ENCODE data around the gene NKAIN2.
"Not testable (repeated sequence)": the region's sequence is repeated elsewhere in the genome, so short reads cannot be mapped to it uniquely, and the experiment has no call there.

NKAIN2 gene

DNA sequence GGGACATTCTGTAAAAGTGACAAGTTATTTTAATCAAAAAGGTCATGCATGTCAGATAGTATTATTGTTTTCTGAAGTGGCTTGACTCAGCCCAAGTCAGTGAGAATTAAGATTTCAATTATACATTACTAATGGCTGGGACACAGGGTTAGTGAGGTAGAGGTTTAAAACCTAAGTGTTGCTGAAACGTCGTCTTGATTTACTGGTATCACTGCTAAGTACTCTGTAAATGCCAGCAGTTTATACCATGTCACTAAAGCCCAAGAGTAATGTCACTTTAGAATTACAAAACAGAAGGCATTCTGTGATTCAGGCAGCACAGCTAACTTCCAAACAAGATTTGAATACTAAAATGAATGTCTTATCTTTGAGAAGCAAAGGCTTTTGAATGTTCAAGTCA is 176.6 kb downstream of the NKAIN2 start:
- DNase-seq = no peak

DNA sequence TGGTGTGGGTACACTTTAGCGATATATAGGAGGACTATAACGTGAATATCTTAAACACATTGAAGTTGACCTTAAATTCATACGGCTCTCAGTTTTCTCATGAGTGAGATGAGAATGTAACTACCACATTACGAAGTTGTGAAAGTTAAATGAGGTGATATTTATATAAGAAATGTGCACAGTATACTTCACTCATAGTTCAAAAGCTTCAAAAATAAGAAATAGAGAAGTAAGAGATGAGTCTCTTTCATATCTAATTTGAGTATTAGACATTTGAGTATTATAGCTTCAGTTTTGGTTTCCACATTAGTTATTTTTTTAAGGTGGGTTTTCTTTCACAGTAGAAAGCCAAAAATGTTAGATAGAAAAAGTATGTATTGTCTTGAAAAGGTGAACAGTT is 183.3 kb downstream of the NKAIN2 start:
- no peak for DNase-seq

DNA sequence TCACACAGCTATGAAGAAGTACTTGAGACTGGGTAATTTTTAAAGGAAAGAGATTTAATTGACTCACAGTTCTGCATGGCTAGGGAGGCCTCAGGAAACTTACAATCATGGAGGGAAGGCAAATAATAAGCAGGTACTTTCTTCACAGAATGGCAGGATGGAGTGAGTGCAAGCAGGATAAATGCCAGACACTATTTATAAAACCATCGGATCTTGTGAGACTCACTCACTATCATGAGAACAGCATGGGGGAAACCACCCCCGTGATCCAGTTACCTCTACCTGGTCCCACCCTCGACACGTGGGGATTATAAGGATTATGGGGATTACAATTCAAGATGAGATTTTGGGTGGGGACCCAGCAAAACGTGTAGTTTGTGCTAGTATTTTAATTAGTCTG is 186.3 kb downstream of the NKAIN2 start:
- not testable (repeated sequence) for DNase-seq

DNA sequence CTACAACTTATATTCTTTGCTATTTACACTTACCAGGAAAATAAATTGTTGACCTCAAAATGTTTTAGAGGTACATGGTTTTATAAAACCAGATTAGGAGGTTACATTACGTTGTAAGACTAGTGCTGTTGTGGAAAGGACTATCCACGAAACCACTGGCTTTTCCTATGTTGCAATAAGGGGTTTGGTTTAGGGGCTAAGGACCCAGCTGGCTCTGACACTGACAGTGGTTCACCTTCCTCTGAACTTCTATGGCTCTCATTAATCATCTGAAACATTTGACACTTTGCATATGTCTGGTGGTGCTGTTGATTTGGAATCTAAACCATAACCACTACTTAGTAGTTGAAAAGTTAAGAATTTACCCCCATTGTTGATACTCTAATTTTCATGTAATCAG is 186.7 kb downstream of the NKAIN2 start:
- no peak for DNase-seq

- DNase-seq = no peak
Observed at GRCh38 chr6:123994168-123994567, 190.5 kb downstream of the NKAIN2 start.

- no peak for DNase-seq
Observed at GRCh38 chr6:123994891-123995635, 191.4 kb downstream of the NKAIN2 start.

- no peak for DNase-seq
Observed at GRCh38 chr6:123997223-123997622, 193.6 kb downstream of the NKAIN2 start.

GRCh38 chr6:124002377-124003081 is 198.9 kb downstream of the NKAIN2 start:
- DNase-seq = no peak

- DNase-seq = no peak
Observed at GRCh38 chr6:124007266-124007665, 203.6 kb downstream of the NKAIN2 start.

GRCh38 chr6:124008000-124008987 is 204.6 kb downstream of the NKAIN2 start:
- DNase-seq = no peak

DNA sequence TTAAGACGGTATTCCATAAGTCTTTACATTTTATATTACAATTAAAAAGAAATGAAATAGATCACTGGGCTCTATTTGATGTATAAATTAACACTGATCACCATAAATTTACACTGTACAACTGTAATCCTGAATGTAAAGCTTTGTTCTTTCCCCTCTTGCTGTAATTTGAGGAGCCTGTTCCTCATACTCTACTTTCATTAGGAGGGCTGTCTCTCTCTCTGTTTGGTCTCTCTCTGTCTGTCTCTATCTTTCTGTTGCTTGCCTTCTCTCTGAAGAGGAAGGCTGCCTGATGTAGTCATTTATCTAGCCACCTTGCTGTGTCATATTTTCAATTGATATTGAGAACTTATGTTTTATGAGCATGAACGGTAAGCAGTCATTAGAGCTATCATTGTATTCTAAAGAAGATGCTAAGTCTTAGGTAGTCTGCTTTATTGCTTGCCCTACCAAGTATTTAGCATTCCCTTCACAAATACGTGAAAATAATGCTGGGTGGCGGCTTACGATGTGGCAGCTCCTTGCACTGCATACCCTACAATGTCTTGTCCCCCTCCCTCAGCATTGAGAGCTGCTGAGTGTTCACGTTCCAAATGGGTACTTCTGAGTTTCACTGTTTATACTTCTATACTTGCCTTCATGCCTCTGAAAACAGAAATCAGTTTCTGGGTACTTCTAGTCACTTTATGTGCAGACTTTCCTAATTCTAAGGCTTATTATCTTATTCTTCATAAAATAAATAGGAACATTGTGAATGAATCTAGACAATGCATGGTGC is 205.5 kb downstream of the NKAIN2 start:
- DNase-seq = no peak

GRCh38 chr6:124010574-124010973 is 206.9 kb downstream of the NKAIN2 start:
- no peak for DNase-seq

DNA sequence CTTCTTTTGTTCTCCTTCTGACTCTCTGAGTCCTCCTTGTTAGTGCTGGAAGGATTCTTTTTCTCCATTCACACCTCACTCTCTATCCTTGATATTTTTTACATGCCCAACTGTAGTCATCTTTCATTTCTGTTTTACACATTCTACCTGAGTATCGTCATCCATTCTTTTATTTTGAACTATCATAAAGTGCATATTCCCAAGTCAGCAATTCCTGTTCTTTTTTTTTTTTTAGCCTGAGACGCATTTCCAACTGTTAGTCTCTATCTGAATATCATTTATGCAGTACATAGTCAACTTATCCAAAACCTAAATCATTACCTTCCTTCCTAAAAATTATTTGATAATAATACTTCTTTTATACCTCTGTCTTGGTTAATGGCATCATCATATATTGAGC is 207.5 kb downstream of the NKAIN2 start:
- DNase-seq = no peak

- DNase-seq = not testable (repeated sequence)
Observed at GRCh38 chr6:124022051-124022450, 218.4 kb downstream of the NKAIN2 start.

- DNase-seq = no peak
Observed at GRCh38 chr6:124022641-124023040, 219.0 kb downstream of the NKAIN2 start.

- no peak for DNase-seq
Observed at GRCh38 chr6:124026694-124027093, 223.0 kb downstream of the NKAIN2 start.

DNA sequence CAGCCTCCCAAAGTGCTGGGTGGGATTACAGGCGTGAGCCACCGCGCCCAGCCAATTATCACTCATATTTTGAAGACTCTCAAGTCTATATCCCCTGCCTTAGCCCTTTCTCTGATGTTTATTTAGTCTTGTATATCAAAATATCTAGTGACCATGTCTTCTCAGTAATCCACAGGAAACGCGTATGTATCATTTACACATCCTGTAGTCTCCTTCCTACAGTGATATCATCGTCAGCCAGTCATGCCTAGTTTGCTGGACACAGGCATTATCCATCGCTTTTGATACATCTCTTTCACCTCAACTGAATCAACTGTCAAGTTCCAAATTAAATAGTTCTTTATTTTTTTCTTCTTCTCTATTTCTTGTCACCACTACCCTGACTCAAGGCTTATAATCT is 223.7 kb downstream of the NKAIN2 start:
- DNase-seq = no peak

GRCh38 chr6:124028117-124028516 is 224.5 kb downstream of the NKAIN2 start:
- no peak for DNase-seq

DNA sequence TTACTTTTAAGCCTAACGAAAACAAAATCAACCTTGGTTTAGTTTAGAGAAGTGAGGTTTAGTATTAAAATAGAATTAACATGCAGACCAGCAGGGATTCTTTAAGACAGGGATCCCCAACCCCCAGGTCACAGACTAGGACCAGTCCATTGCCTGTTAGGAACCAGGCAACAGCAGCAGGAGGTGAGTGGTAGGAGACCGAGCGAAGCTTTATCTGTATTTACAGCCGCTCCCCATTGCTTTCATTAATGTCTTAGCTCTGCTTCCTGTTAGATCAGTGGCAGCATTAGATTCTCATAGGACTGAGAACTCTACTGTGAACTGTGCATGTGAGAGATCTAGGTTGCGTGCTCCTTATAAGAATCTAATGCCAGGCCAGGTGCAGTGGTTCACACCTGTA is 225.9 kb downstream of the NKAIN2 start:
- no peak for DNase-seq

- DNase-seq = no peak
Observed at GRCh38 chr6:124033501-124033900, 229.8 kb downstream of the NKAIN2 start.

GRCh38 chr6:124036384-124036783 is 232.7 kb downstream of the NKAIN2 start:
- DNase-seq = no peak

GRCh38 chr6:124040655-124041054 is 237.0 kb downstream of the NKAIN2 start:
- no peak for DNase-seq

GRCh38 chr6:124052120-124052519 is 248.5 kb downstream of the NKAIN2 start:
- DNase-seq = no peak
